Tibial artery (tissue), 4 donors: ENCODE data around the gene ARHGAP18.

Experiments
- DNase-seq, 2 donors: peaks; one replicate each; pipeline ENCODE4 v3.0.0-alpha.2; 2019
- H3K27ac ChIP-seq, 2 donors: fragments of 200-600 bp; sonication (generic) in 1 of 2; 1 replicate in 1 of 2; 2 replicates in 1 of 2; pipeline ENCODE4 v1.5.1; 2018 to 2019; ENCODE audit warnings: mild to moderate bottlenecking in 1 of 2
- H3K27me3 ChIP-seq, 2 donors: fragments of 200-600 bp; sonication (generic) in 1 of 2; one replicate each; pipeline versions ENCODE4 v1.5.1 to v1.6.0; 2016 to 2019
- H3K36me3 ChIP-seq, 3 donors: fragments of 200-600 bp; sonication (generic) in 2 of 3; one replicate each; pipeline ENCODE4 v1.5.1; 2016 to 2019; ENCODE audit warnings: mild to moderate bottlenecking in 2 of 3
- H3K4me1 ChIP-seq, 4 donors: fragments of 200-600 bp; sonication (generic) in 2 of 4; 1 replicate in 3 of 4; 2 replicates in 1 of 4; pipeline ENCODE4 v1.5.1; 2016 to 2019
- H3K4me3 ChIP-seq, 2 donors: fragments of 200-600 bp; sonication (generic) in 1 of 2; 1 replicate in 1 of 2; 2 replicates in 1 of 2; pipeline ENCODE4 v1.5.1; 2018 to 2019; ENCODE audit warnings: mild to moderate bottlenecking in 2 of 2
- H3K9me3 ChIP-seq, 3 donors: fragments of 200-600 bp; sonication (generic) in 1 of 3; one replicate each; pipeline ENCODE4 v1.5.1; 2016 to 2019
- CTCF ChIP-seq, 2 experiments: fragments of 200-600 bp in 1 of 2; fragments of 450-650 bp in 1 of 2; IDR thresholded peaks; one replicate each; pipeline ENCODE4 v1.5.1; 2017 to 2019; ENCODE audit warnings: antibody characterized with exemption in 2 of 2, mild to moderate bottlenecking in 1 of 2, moderate library complexity in 1 of 2
- intact Hi-C: fragments of 100-400 bp; cut with DNase I; formaldehyde crosslinking; loops from one replicate; pipeline ENCODE4 v1.15.0; 2023; ENCODE audit warnings: low total_unique reads

The ARHGAP18 gene

DNA sequence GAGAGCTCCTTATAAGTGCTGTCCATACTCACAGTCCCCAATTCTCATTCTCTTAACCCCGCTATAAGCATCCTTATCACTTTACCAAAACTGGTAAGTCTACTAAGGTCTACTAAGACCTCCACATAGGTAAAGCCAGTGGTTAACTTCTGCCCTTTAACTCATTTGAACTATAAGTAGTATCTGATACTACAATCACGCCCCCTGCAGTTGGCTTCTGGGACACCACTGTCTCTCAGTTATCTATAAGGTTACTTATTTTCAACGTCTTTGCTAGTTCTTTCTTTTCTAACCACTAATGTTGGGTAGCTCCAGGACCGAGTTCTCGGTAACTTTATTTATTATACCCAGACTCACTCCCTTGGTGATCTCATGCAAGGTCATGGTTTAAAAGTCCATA is 142.6 kb downstream of the ARHGAP18 start:
- H3K4me3 ChIP-seq, result no peak overlapping the region
- intact Hi-C loops, result no loop called here
- no peaks in the 10 kb centered on the region for H3K36me3 ChIP-seq
- peak in 1 of 2 experiments; percentile 15 for TF ChIP-seq CTCF (IDR thresholded peaks at IDR 0.05)
- no peaks in the 10 kb centered on the region for H3K4me1 ChIP-seq
- no peak overlapping the region for H3K27ac ChIP-seq
- H3K9me3 ChIP-seq, result no peaks in the 10 kb centered on the region
- H3K27me3 ChIP-seq, result no peaks in the 10 kb centered on the region
- peak in 1 of 2 donors; percentile 44 for DNase-seq

GRCh38 chr6:129565811-129566210 is 144.2 kb downstream of the ARHGAP18 start:
- H3K9me3 ChIP-seq, result no peaks in the 10 kb centered on the region
- TF ChIP-seq CTCF (IDR thresholded peaks at IDR 0.05), result no peak
- intact Hi-C loops, result loop anchor here (2.0 kb wide), 1 partner anchor 15 kb away; no protein-coding TSS in a partner anchor
- H3K36me3 ChIP-seq, result no peaks in the 10 kb centered on the region
- DNase-seq, result no peak
- no peaks in the 10 kb centered on the region for H3K4me1 ChIP-seq
- H3K27me3 ChIP-seq, result no peaks in the 10 kb centered on the region
- H3K27ac ChIP-seq, result no peak overlapping the region
- H3K4me3 ChIP-seq, result no peak overlapping the region

GRCh38 chr6:129565366-129565765 is 144.6 kb downstream of the ARHGAP18 start:
- no peak overlapping the region for H3K4me3 ChIP-seq
- intact Hi-C loops, result loop anchor here (2.0 kb wide), 1 partner anchor 15 kb away; no protein-coding TSS in a partner anchor
- no peaks in the 10 kb centered on the region for H3K9me3 ChIP-seq
- H3K27me3 ChIP-seq, result no peaks in the 10 kb centered on the region
- TF ChIP-seq CTCF (IDR thresholded peaks at IDR 0.05), result no peak
- H3K4me1 ChIP-seq, result no peaks in the 10 kb centered on the region
- no peak overlapping the region for H3K27ac ChIP-seq
- DNase-seq, result no peak
- H3K36me3 ChIP-seq, result no peaks in the 10 kb centered on the region

- Histone ChIP-seq H3K36me3 (no peaks in the 10 kb centered on the region), H3K27ac (no peak overlapping the region), H3K27me3 (no peaks in the 10 kb centered on the region), H3K4me1 (no peaks in the 10 kb centered on the region), H3K9me3 (no peaks in the 10 kb centered on the region), H3K4me3 (no peak overlapping the region)
- DNase-seq, result no peak
- TF ChIP-seq CTCF (IDR thresholded peaks at IDR 0.05), result no peak
- intact Hi-C loops, result no loop called here
These were observed 151.7 kb downstream of the ARHGAP18 start for GRCh38 chr6:129558248-129558647.

GRCh38 chr6:129555206-129555832 is 154.7 kb downstream of the ARHGAP18 start:
- no peak for TF ChIP-seq CTCF (IDR thresholded peaks at IDR 0.05)
- no peak for DNase-seq
- H3K4me1 ChIP-seq, result no peaks in the 10 kb centered on the region
- H3K4me3 ChIP-seq, result no peak overlapping the region
- no peak overlapping the region for H3K27ac ChIP-seq
- intact Hi-C loops, result no loop called here
- H3K36me3 ChIP-seq, result no peaks in the 10 kb centered on the region
- H3K9me3 ChIP-seq, result no peaks in the 10 kb centered on the region
- no peaks in the 10 kb centered on the region for H3K27me3 ChIP-seq

- H3K9me3 ChIP-seq, result no peaks in the 10 kb centered on the region
- TF ChIP-seq CTCF (IDR thresholded peaks at IDR 0.05), result no peak
- no peaks in the 10 kb centered on the region for H3K36me3 ChIP-seq
- no peaks in the 10 kb centered on the region for H3K4me1 ChIP-seq
- H3K27me3 ChIP-seq, result no peaks in the 10 kb centered on the region
- DNase-seq, result no peak
- intact Hi-C loops, result no loop called here
- no peak overlapping the region for H3K27ac ChIP-seq
- no peak overlapping the region for H3K4me3 ChIP-seq
These were observed 157.6 kb downstream of the ARHGAP18 start for GRCh38 chr6:129552413-129552812.
